Thoracic aorta (tissue), 2 donors: ENCODE measurements around the gene CEMIP2. TPM values are rescaled to one million over a fixed set of nuclear protein-coding genes. Genes with fewer than 3 reads are reported as not detected.

ENCODE experiments used
- ATAC-seq: fragments of 150-250 bp; one replicate; pipeline ENCODE4 v1.8.0; 2017; ENCODE audit warnings: low read depth; ENCODE audit not compliant: insufficient number of reproducible peaks, low FRiP score
- DNase-seq: peaks from one replicate; pipeline ENCODE4 v3.0.0-alpha.2; 2020; ENCODE audit warnings: low spot score
- H3K27ac ChIP-seq, 2 donors: fragments of 200-600 bp; sonication (generic); 1 replicate in 1 of 2; 2 replicates in 1 of 2; pipeline ENCODE4 v1.5.1; 2016; ENCODE audit warnings: mild to moderate bottlenecking in 2 of 2, moderate library complexity in 2 of 2
- H3K27me3 ChIP-seq: fragments of 200-600 bp; sonication (generic); replicated peaks from 2 replicates; pipeline ENCODE4 v1.6.0; 2016; ENCODE audit warnings: mild to moderate bottlenecking; ENCODE audit not compliant: insufficient read depth
- H3K36me3 ChIP-seq: fragments of 200-600 bp; sonication (generic); one replicate; pipeline ENCODE4 v1.5.1; 2016
- H3K4me1 ChIP-seq, 2 donors: fragments of 200-600 bp; sonication (generic); 1 replicate in 1 of 2; 2 replicates in 1 of 2; pipeline versions ENCODE4 v1.5.1 to v1.6.0; 2016; ENCODE audit warnings: low read depth in 2 of 2, mild to moderate bottlenecking in 1 of 2; ENCODE audit not compliant: control insufficient read depth in 1 of 2
- H3K4me3 ChIP-seq: fragments of 200-600 bp; sonication (generic); 2 replicates; pipeline ENCODE4 v1.5.1; 2016; ENCODE audit warnings: mild to moderate bottlenecking
- H3K9me3 ChIP-seq: fragments of 200-600 bp; sonication (generic); 2 replicates; pipeline ENCODE4 v1.5.1; 2016
- CTCF ChIP-seq: fragments of 200-600 bp; sonication (generic); IDR thresholded peaks from one replicate; pipeline ENCODE4 v1.5.1; 2019; ENCODE audit warnings: antibody characterized with exemption
- total RNA-seq, 2 donors: library from RNA; depleted of rRNA; stranded (reverse); fragments of >200 nt; gene quantifications; one replicate each; pipeline versions ENCODE4 v1.1.0 to v1.2.3, GENCODE V29; 2016

Gene CEMIP2
- total RNA-seq, 2 donors from 2014 or later = 69.7 to 218 TPM

DNA sequence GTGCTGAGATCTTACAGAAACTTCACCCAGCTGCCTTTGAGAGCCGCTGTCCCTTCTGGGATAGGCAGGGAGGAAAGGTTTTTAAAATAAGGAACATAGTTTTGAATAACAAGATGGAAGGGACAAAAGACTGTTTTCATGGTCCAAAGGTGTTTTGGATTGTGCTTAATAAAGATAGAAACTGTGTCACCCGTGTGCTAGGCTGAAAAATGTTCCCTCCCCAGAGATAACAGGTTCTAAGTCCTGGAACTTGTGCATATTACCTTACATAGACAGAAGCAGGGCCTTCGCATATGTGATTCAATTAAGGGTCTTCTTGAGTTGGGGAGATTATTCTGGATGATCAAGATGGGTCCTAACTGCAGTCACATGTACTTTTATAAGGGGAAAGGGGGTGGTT is 1.9 kb upstream of the CEMIP2 start:
- DNase-seq (no peak), ATAC-seq (no peak)
- no peak for TF ChIP-seq CTCF
- H3K27me3 ChIP-seq = no peaks in the 10 kb centered on the region
- no peaks in the 10 kb centered on the region for H3K9me3 ChIP-seq
- H3K27ac ChIP-seq = peak overlapping the region; percentile 65 to 72
- H3K36me3 ChIP-seq = no peaks in the 10 kb centered on the region
- H3K4me3 ChIP-seq = no peak overlapping the region
- peaks cover 4 to 26% of the 10 kb centered on the region in 2 donors for H3K4me1 ChIP-seq

GRCh38 chr9:71769175-71770161 is 1.2 kb upstream of the CEMIP2 start:
- H3K36me3 ChIP-seq = no peaks in the 10 kb centered on the region
- peak; percentile 25 for TF ChIP-seq CTCF
- no peaks in the 10 kb centered on the region for H3K9me3 ChIP-seq
- ATAC-seq = peak; percentile 9
- DNase-seq = peak; percentile 69
- H3K27me3 ChIP-seq = no peaks in the 10 kb centered on the region
- H3K4me3 ChIP-seq = peak overlapping the region; percentile 93
- H3K4me1 ChIP-seq = peaks cover 9 to 26% of the 10 kb centered on the region in 2 donors
- peak overlapping the region; percentile 65 to 72 for H3K27ac ChIP-seq

DNA sequence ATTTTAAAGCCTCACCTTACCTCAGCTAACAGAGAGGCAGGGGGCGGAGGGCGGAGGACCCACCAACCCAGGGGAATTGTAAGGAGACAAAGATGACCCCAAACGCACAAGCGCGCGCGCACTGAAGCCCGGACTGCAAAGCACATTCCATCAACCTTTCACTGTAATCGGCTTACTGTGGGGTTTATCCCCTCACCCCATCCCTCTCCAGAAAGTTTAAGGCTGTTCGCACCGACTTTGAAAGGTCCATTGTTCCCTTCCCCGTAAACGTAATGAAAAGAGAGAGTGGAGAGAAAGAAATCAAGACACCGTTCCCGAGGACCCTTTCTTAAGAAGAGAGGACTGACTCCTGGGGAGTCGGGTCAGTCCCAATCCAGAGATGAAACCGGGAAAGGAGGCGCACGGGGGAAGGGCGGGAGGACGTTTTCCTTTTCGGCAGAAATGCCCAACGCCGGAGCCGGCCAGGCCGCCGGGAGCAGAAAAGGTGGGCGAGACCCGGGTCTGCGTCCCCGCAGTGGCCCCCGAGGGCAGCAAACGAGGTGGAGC is 464 bp downstream of the CEMIP2 start:
- Histone ChIP-seq H3K4me3 (peak overlapping the region; percentile 93), H3K9me3 (no peaks in the 10 kb centered on the region), H3K27ac (peak overlapping the region; percentile 97 to 99), H3K4me1 (peaks cover 17 to 41% of the 10 kb centered on the region in 2 donors), H3K36me3 (no peaks in the 10 kb centered on the region), H3K27me3 (no peaks in the 10 kb centered on the region)
- TF ChIP-seq CTCF = no peak
- DNase-seq (no peak), ATAC-seq (peak; percentile 24)

DNA sequence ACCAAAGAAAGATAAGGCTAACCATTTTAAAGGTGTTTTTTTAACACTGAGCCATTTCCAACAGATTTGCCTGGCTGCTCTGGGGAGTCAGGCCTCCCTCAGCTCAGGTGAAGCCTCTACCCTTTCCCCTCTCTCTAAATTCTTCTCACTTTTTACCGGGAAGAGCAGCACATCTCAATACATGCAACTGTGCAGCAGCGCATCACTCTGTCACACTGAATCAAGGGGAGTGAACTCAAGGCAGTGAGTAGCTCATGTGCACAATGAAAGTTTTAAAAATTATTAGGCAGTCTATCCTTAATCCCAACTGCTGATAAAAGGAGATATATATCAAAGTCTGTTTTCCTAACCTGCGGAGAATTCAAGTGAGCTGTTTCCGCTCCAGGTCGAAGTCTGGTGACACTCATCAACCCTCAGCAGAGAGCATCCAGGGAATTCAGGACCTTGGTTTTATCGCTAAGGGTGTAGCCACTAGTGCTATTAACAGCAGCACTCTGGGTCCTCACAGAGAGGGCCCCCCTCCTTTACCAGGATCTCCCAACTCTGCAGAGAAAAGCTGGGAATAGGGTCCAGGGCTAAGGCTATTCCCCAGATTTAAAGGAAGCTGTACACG is 1.0 kb downstream of the CEMIP2 start:
- Histone ChIP-seq H3K27ac (peak overlapping the region in 1 of 2 donors; percentile 97), H3K4me1 (peaks cover 21 to 41% of the 10 kb centered on the region in 2 donors)
- no peak for ATAC-seq

More for the DNA sequence above, 1.0 kb downstream of the CEMIP2 start:
- no peak for TF ChIP-seq CTCF
- Histone ChIP-seq H3K9me3 (no peaks in the 10 kb centered on the region), H3K4me3 (peak overlapping the region; percentile 93), H3K27me3 (no peaks in the 10 kb centered on the region), H3K36me3 (no peaks in the 10 kb centered on the region)
- DNase-seq = no peak
